ENCODE data around the gene TDRD3.

TDRD3 gene

DNA sequence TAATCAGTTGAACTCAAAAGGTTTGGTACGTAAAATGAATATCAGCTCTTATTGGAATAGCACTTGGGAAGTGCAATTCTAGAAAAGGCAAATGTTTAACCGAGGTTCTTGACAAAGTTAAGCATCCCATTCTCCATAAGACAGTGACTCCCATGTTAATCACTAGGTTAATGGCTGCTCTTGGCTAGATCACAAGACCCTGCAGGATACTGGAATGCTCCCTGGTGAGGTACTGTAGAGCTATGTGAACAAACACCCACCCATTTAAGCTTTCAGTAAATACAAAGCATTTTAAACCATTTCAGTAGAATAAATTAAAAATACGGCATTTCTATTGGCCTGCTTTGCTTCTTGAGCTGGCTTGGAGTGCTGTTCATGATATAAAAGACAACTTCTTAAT lies 56.5 kb downstream of the TDRD3 start:
- DNase-seq: no peak

DNA sequence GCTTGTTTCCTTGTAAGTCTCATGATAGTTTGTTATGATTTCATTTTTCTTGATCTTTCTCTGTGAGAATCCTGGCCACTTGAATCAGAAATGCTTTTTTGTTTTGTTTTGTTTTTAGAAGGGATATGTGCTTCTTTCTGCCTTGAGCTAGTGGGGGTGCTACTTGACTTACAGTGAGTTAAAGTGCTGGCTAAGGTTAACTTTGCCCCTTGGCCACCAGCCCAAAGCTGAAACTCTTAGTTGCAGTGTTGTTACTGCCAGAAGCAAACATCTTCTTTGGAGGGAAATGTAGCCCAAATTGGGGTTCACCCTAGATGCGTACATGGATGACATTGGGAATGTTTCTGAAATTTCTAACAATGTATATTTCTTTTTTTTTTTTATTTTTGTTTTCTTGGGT lies 57.4 kb downstream of the TDRD3 start:
- DNase-seq: no peak

DNA sequence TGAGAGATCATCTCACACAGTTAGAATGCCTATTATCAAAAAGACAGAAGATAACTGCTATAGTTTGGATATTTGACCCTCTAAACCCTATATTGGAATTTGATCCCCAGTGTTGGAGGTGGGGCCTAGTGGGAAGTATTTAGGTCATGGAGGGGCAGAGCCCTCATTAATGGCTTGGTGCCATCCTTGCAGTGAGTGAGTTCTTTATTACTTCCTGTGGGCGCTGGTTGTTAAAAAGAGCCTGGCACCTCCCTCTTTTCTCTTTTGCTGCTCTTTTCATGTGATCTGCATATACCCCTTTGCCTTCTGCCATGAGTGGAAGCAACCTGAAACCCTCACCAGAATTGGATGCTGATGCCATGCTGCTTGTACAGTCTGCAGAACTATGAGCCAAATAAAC lies 66.8 kb downstream of the TDRD3 start:
- no peak for DNase-seq

DNA sequence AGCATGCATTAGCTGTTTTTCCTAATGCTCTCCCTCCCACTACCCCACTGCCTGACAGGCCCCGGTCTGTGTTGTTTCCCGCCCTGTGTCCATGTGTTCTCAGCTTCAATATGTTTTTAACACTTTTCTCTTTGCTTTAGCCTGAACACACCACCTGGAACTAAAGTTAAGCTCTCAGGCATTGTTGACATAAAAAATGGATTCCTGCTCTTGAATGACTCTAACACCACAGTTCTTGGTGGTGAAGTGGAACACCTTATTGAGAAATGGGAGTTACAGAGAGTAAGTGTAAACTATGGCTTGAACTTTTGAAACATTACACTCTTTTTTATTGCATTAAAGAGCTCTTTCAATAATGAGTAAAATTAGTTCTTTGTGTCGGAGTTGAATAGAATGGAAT lies 70.1 kb downstream of the TDRD3 start:
- DNase-seq: no peak

DNA sequence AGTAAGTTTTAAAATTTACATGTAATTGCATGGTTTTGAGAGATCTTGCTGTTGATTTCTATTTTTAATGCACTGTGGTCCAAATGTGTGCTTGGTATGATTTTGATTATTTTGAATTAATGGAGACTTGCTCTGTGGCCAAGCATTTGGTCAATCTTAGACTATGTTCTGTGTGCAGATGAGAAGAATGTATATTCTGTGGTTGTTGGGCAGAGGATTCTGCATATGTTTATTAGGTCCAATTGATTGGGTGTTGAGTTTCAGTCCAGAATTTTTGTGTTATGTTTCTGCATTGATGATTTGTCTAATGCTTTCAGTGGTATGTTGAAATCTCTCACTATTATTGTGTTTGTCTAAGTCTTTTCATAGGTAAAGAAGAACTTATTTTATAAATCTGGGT lies 82.3 kb downstream of the TDRD3 start:
- DNase-seq: no peak

DNA sequence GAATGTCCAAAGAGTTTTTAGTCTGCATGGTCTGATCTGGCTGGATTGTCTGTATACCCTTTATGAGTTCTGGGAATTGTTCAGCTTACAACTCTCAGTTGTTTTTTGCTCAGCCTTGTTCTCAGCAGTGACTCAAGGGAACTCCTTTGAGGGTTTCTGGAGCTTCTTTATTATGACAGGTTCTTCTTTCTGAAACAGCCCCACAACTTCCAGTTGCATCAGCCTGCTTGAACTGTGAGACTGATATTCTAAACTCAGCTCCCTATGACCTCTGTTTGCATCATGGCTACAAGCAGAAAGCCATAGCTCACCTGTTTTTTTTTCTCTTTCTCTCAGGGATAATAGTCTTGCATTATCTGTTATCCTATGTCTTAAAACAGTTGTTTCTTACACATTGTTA lies 85.0 kb downstream of the TDRD3 start:
- no peak for DNase-seq

DNA sequence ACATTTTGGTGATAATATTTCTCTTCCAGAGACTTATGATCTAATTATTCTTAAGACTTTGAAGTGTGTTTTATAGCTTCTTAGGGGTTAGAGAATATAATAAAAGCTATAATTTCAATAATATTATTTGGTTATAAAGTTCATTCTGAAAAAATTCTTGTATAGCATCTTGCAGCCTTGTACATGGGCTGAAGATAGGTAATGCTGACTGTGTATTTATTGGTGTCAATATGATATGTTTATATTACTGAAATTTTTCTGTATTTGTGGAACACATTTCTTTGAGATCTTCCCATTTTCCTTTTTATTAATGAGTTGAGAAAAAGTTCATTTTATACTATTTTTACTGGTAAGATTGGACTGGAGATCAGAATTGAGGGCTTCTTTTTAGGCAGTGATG lies 87.8 kb downstream of the TDRD3 start:
- DNase-seq: no peak

DNA sequence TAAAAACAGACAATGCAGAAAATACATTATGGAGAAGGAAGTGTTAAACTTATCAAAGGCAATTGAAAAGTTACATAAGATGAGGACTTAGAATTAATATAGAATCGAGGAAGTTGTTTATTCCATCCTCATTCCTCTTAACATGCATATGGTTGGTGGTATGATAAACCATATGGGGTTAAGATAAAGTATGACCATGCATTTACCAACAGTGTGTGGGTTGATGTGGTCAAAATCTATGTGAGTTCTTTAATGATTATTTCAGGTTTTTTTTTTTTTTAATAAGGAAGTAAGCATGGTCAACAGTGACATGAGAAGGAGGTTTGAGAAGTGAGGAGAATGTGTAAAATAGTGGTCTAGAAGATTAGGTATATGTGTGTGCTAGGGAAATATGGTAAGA lies 94.5 kb downstream of the TDRD3 start:
- DNase-seq: no peak

DNA sequence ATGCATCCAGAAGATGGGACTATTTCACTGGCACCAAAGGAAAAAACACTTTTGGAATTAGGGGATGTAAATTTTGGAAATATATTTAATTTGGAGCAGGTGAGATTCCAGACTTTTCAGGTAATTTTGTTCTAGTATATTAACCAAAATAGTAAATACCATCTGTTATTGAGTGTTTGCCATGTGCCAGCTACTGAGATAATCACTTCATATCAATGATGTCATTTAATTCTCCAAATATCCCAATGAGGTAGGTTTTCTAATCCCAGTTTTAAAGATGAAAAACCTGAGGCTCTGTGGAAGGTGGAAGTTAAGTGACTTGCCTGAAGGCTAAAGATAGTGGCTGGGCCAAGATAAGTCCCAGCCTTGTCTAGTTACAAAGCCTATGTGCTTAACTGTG lies 95.2 kb downstream of the TDRD3 start:
- no peak for DNase-seq

DNA sequence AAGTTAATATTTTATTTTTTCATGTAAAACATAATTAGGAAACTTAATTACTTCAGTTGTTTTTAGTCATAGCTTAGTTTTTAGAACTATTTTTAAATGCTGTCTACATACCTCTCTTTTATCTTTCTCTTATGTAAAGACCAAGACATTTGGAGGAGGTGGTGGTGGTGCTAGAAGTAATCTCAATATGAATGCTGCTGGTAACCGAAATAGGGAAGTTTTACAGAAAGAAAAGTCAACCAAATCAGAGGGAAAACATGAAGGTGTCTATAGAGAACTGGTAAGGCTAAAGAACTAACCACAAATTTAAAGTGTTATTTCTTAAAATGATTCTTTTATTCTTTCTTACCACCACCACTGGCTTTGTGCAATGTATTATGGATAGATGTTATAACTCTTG lies 97.3 kb downstream of the TDRD3 start:
- no peak for DNase-seq

DNA sequence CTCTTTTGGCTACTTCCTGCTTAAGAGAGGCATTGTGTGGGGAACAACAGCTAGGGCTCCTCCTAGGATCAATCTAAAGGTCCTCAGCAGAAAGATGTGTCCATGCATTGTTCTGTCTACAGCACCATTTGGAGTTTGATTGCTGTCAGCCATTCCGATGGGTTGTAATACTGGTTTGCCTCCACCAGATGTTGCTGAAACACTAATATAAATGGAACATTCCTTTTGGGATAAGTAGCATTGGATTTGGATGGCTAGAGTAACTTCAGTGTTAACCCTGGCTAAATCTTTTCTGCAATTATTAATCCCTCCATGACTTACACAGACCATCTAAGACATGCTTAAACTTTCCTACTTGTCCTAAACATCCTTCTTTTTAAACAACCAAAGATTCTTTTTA lies 104.2 kb downstream of the TDRD3 start:
- DNase-seq: no peak

DNA sequence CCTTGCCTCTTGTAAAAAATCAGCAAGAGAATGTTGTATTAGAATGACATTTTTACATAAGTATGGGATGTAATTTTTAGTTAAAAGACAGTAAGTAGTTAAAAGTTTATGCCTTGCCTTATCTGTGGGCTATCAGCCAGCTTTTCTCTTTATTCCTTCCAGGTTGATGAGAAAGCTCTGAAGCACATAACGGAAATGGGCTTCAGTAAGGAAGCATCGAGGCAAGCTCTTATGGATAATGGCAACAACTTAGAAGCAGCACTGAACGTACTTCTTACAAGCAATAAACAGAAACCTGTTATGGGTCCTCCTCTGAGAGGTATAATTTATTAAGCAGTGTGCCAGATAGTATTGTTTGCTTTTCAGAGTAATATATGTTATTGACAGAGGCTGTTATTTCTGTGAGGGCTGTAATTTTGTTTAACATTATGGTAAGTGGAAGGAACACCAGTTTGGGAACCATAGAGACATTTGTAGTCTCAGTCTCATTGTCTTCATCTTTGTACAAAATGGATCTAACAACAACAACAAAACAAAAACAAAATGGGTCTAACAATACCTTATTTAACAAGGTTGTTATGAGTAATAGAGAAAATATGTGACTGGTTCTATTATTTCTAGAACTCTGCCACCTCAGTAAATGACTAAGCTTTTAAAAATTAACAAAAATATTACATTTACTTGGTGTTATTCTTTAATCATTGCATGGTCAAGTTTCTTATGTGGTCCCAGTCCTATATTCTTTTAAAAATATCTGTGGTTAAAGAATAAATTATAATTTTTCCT lies 112.8 kb downstream of the TDRD3 start:
- no peak for DNase-seq

DNA sequence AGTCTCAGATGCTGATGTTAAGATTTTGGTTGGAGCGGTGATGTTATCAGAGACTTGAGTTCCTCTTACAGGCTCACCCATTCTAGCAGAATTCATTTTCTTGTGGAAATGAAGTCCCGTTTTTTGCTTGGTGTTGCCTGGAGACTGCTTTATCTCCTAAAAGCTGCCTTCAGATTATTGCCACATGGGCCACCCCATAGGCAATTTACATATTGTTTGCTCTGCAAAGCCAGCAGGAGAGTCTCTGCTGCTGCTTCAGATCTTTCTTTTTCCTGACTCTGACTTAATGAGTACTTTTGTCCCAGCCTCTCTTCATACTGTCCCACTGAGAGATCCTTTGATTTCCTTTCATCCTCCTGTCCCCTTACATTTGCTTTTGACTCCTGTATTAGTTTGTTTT lies 114.6 kb downstream of the TDRD3 start:
- no peak for DNase-seq

DNA sequence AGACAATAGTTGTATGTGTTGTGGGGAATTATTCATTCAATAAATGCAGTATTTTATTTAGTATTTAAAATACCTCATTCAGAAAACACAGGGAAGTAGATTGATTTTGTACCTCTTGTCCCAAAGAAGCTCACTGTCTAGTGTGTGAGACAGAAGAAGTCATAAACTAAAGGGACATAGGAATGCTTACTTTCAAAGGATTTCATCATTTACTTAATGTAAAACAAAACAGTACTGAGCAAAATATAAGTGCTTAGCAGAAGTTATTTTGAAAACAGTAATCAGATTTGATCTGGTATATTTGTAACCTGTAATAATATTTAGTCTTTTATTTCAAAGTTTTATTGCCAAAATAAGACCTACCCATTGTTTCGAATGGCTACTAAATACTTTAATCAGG lies 117.9 kb downstream of the TDRD3 start:
- DNase-seq: no peak

DNA sequence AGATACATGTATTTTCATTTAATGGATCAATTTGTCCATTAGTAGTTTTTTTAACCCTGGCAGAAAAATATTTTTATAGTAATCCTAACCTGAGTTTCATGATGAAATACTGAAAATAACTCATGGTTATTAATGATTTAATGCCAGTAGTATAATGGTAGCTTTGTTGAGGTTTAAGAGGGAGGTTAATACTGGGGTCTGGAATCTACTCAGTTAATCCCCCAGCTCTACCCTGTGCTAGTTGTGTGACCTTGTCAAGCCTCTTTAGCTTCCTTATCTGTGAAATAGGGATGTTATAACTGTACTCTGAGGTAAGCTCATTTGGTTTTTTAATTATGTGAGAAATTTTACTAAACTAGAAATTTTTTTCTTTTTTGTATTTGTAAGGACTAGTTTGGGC lies 122.5 kb downstream of the TDRD3 start:
- no peak for DNase-seq

DNA sequence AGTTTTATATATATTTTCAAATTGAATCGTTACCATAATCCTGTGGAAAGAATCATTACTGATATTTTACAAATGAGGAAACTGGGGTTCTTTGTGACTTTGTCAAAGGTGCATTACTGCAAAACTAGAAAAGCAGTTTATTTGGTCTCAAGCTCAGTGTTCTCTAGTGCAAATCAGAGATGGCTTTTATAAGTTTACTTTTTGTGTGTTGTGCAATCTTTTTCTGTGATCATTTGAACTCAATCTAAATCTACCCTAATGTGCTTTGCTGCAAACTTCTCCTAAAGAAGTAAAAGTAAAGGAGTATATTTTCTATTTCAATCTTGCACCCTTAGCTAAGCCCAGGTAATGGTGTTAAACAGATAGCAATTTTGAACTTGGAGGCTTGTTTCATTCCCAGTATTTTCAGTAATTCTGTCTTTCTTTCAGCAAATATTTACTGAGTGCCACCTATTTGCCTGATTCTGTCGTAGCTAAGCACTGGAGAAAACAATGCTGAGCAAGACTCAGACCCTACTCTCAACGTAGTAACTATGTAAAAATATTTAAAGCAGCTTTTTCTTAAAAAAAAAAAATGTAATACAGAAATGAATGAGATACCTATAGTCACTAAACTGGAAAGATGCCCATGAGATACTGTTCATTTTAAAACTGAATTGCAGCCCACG lies 124.0 kb downstream of the TDRD3 start:
- DNase-seq: no peak

DNA sequence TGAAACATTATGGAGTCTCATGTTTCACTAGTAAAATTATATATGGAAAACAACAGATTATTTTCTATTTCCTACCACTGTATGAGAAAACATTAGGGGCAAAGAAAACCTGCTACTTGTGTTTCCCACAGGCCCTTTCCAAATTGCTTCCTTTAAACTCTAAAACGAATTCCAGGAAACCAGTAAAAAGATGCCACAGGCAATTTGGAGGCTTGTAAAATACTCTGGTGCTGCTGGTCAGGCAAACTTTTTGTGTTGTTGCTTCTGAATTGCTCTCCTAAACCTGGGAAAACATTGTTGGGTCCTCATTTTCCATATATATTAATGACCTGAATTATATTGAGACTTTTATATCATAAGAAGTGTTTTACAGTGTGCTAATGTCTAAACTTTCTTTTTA lies 141.5 kb downstream of the TDRD3 start:
- DNase-seq: no peak

DNA sequence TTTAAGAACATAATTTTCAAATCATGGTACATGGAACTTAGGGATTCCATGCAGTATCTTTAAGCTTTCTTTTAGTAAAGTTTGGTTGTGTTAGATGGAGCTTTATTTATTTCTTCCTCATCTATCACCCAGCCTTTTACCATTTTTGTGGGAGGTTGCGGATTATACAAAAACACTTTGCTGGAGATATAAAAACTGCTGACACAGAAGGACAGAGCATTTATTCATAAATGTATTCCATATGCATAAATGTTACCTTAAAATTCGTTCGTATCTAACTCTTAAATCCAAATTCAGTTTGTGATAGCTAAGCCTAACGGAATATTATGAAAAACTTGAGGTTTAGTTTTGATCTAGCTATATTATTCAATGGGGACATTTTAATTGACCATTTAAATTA lies 143.3 kb downstream of the TDRD3 start:
- no peak for DNase-seq

DNA sequence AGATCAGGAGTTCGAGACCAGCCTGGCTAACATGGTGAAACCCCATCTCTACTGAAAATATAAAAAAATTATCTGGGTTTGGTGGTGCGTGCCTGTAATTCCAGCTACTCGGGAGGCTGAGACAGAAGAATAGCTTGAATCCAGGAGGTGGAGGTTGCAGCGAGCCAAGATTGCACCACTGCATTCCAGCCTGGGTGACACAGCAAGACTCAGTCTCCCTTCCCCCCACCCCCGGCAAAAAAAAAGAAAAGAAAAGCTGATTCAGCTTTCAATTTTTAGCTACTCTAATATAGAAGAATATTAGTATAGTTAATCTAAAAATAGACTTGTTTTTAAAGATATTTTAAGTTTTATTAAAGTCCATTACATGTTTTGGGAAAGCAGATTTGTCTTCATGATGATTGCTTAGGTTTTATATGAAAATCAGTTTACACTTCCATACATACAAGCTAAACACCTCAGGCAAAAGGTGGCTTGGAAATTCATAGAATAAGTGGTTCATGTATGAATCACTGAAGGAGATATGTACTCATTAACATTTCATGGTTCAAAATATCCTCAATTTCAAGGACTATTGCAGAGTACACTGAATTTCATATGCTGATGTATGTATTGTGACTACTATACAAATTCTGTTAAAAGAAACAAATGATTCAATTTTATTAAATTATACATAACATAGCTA lies 165.2 kb downstream of the TDRD3 start:
- DNase-seq: no peak

DNA sequence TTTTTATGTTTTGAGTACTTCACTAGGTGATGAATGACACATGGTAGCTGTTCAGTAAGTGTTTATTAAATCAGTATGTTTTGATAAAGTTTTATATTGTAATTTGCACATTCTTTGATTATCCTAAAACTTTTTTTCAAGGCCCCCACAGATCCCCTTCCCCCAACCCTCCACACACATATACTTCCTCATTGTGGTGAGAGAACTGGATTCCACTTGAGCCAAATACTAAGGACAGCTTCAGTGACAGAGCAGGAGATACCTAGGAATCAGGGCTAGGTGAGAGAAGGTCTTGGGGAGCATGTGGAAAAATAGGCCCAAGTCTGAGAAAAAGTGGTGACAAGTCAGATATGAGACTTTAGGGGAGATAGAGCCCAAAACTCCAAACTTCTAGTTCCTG lies 174.6 kb downstream of the TDRD3 start:
- no peak for DNase-seq

DNA sequence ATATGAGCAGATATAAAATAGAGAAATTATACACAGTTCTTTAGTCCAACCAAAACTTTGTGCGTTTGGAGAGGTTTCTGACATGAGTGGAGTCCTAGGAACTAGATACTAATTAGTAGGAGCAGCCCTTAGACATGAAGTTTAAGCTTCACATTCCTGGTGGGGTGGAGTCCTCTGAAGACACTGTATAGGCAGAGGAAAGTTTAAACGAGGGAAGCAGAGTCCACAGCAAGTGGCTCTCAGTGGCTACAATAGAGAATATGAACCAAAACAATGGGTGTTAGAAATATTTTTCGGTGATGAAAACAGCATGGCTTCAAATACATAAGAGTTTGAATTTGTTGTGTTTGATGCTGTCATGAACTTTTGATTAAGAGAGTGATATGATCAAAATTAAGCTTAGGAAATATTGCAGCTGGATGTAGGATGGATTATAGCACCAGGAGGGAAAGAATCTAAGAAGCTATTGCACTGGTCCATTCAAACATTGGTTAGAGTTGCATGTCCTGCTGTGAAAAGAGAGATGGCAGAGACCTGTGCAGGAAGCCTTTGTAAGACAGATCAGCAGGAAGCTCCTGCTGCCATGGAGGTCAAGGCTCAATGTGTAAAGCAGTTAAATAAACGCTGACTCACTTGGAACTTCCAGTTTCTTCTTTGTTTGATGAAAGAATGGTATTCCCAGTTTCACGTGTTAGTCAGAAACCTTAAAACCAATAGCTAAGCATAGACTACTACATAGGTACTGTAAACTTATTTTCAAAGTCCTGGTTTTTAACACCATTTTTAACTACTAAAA lies 175.2 kb downstream of the TDRD3 start:
- no peak for DNase-seq

DNA sequence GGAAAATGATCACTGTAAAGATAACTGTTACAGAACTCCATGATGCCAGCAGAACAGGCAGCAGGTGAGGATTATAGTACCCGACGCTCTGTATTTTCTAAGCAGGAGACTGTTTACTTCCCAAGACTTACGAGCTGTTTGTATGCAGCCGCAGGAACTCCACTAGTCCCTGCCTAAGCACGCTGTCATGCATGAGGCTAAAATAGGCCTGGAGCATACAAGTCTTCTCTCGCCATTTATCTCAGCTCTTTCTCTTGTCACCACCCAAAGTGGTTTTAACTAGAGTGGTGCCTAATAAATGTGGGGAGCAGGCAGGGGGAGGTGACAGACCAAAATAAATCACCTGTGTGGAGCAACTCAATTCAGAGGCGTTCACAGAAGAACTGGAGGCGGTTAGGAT lies 175.8 kb downstream of the TDRD3 start:
- no peak for DNase-seq

DNA sequence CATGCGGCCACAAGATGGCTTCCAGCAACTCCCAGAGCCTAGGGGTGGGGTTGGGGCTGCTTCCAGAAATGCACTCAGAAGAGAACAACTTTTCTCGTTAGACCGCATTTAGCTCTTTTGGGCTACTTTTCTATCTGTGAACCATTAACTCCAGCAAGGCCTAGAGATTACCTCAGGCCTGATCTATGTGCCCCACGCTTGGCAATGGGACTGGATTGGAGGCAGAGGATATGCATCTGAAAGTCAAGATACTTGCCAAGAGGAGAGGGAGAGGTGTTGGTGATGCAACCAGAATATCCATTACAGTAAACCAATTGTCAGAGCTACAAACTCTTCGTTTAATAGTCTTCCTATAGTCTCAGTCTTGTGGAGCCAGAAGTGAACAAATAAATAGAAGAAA lies 177.7 kb downstream of the TDRD3 start:
- no peak for DNase-seq
